NCI-H2196 (cell line): ENCODE data around the gene STK33.

Experiments used
- DNase-seq: peaks from one replicate; lab custom pipeline; 2025; ENCODE audit not compliant: unreplicated experiment; lab: John Stamatoyannopoulos, UW

STK33 gene

GRCh38 chr11:8357891-8358566, 236.0 kb downstream of the STK33 start:
- DNase-seq, result no peak

- DNase-seq, result no peak
Observed at GRCh38 chr11:8357505-8357888, 236.5 kb downstream of the STK33 start.

GRCh38 chr11:8356721-8357504, 237.1 kb downstream of the STK33 start:
- DNase-seq, result no peak

- DNase-seq, result no peak
Observed at GRCh38 chr11:8356216-8356615, 237.8 kb downstream of the STK33 start.

- DNase-seq, result no peak
Observed at GRCh38 chr11:8355416-8355742, 238.6 kb downstream of the STK33 start.

GRCh38 chr11:8354622-8355415, 239.2 kb downstream of the STK33 start:
- DNase-seq, result no peak

GRCh38 chr11:8352876-8353505, 241.0 kb downstream of the STK33 start:
- no peak for DNase-seq

- DNase-seq, result no peak
Observed at GRCh38 chr11:8352103-8352875, 241.7 kb downstream of the STK33 start.

GRCh38 chr11:8351223-8351622, 242.8 kb downstream of the STK33 start:
- no peak for DNase-seq

- DNase-seq, result no peak
Observed at GRCh38 chr11:8347978-8348377, 246.1 kb downstream of the STK33 start.

- DNase-seq, result no peak
Observed at GRCh38 chr11:8346157-8346755, 247.8 kb downstream of the STK33 start.

- no peak for DNase-seq
Observed at GRCh38 chr11:8345179-8345578, 248.8 kb downstream of the STK33 start.

GRCh38 chr11:8344346-8344745, 249.7 kb downstream of the STK33 start:
- DNase-seq, result no peak

GRCh38 chr11:8342821-8343681, 251.0 kb downstream of the STK33 start:
- no peak for DNase-seq

GRCh38 chr11:8341996-8342395, 252.0 kb downstream of the STK33 start:
- no peak for DNase-seq
